GM06990 (cell line): ENCODE measurements around the gene IGSF23.
"Not testable (repeated sequence)": the region's sequence is repeated elsewhere in the genome, so short reads cannot be mapped to it uniquely, and the experiment has no call there.

ENCODE experiments used
- DNase-seq: peaks from one replicate; pipeline ENCODE4 v3.0.0-alpha.2; 2011; ENCODE audit not compliant: insufficient read length; ENCODE audit errors: extremely low read depth
- H3K27me3 ChIP-seq: replicated peaks from 2 replicates; pipeline ENCODE4 v1.6.0; 2011; ENCODE audit warnings: low read length; ENCODE audit not compliant: control insufficient read depth, insufficient read depth
- H3K36me3 ChIP-seq: 2 replicates; pipeline ENCODE4 v1.5.1; 2011; ENCODE audit warnings: low read length; ENCODE audit not compliant: control insufficient read depth, insufficient read depth
- H3K4me3 ChIP-seq: replicated peaks from 2 replicates; pipeline ENCODE4 v1.5.1; 2011; ENCODE audit warnings: low read depth, mild to moderate bottlenecking, control low read depth, low read length
- TF ChIP-seq, protein P1 (sequence below): IDR thresholded peaks from 2 replicates; pipeline ENCODE4 v1.5.1; 2011; ENCODE audit warnings: low read length, control low read depth, mild to moderate bottlenecking, inconsistent platforms; ENCODE audit not compliant: insufficient read depth, poor library complexity, severe bottlenecking

The IGSF23 gene

DNA sequence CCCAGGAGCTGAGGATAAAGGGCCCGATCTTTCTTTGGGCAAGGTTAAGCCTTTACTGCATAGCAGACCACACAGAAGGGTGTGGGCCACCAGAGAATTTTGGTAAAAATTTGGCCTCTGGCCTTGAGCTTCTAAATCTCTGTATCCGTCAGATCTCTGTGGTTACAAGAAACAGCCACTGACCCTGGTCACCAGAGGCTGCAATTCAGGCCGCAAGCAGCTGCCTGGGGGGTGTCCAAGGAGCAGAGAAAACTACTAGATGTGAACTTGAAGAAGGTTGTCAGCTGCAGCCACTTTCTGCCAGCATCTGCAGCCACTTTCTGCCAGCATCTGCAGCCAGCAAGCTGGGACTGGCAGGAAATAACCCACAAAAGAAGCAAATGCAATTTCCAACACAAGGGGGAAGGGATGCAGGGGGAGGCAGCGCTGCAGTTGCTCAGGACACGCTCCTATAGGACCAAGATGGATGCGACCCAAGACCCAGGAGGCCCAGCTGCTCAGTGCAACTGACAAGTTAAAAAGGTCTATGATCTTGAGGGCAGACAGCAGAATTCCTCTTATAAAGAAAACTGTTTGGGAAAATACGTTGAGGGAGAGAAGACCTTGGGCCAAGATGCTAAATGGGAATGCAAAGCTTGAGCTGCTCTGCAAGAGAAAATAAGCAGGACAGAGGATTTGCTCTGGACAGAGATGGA lies 49.5 kb downstream of the IGSF23 start:
- H3K36me3 ChIP-seq = no peaks in the 10 kb centered on the region; the same call in 1 of the 2 replicates
- no peak overlapping the region for H3K4me3 ChIP-seq
- H3K27me3 ChIP-seq = no peaks in the 10 kb centered on the region
- no peak for DNase-seq
- TF ChIP-seq, protein P1, sequence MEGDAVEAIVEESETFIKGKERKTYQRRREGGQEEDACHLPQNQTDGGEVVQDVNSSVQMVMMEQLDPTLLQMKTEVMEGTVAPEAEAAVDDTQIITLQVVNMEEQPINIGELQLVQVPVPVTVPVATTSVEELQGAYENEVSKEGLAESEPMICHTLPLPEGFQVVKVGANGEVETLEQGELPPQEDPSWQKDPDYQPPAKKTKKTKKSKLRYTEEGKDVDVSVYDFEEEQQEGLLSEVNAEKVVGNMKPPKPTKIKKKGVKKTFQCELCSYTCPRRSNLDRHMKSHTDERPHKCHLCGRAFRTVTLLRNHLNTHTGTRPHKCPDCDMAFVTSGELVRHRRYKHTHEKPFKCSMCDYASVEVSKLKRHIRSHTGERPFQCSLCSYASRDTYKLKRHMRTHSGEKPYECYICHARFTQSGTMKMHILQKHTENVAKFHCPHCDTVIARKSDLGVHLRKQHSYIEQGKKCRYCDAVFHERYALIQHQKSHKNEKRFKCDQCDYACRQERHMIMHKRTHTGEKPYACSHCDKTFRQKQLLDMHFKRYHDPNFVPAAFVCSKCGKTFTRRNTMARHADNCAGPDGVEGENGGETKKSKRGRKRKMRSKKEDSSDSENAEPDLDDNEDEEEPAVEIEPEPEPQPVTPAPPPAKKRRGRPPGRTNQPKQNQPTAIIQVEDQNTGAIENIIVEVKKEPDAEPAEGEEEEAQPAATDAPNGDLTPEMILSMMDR = no peak

DNA sequence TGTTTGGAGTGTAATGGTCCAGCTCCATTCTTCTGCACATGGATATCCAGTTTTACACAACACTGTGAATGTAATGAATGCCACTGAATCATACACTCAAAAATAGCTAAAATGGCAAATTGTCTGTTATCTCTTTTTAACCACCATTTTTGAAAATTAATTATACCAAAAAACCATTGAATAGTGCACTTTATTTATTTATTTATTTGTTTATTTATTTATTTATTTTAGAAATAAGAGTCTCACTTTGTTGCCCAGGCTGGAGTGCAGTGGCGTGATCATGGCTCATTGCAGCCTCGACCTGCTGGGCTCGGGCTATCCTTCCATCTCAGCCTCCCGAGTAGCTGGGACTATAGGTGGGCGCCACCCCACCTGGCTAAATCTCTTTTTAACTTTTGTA lies 50.6 kb downstream of the IGSF23 start:
- DNase-seq = no peak
- TF ChIP-seq, protein P1 = no peak
- Histone ChIP-seq H3K36me3 (no peaks in the 10 kb centered on the region; the same call in 1 of the 2 replicates), H3K4me3 (no peak overlapping the region), H3K27me3 (no peaks in the 10 kb centered on the region)

DNA sequence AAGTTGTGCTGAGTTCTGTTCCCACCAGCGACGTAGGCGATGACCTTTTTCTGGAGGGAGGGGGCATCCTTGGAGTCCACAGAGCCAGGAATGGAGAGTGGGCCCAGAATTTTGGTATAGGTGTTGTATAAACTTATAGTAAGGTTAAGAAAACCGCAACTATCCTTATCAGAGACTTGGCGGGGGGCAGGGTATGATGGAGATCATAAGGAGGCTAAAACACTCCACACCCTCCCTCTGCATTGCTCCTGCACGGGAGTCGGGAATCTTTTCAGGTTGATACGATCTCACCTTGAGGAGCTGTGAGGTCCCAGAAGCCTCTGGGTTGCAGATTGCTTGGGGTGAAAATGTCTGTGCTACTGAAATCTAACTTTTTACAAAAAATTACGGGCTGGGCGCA lies 51.6 kb downstream of the IGSF23 start:
- Histone ChIP-seq H3K36me3 (no peaks in the 10 kb centered on the region; the same call in 1 of the 2 replicates), H3K4me3 (no peak overlapping the region), H3K27me3 (no peaks in the 10 kb centered on the region)
- no peak for DNase-seq
- TF ChIP-seq, protein P1 = no peak

DNA sequence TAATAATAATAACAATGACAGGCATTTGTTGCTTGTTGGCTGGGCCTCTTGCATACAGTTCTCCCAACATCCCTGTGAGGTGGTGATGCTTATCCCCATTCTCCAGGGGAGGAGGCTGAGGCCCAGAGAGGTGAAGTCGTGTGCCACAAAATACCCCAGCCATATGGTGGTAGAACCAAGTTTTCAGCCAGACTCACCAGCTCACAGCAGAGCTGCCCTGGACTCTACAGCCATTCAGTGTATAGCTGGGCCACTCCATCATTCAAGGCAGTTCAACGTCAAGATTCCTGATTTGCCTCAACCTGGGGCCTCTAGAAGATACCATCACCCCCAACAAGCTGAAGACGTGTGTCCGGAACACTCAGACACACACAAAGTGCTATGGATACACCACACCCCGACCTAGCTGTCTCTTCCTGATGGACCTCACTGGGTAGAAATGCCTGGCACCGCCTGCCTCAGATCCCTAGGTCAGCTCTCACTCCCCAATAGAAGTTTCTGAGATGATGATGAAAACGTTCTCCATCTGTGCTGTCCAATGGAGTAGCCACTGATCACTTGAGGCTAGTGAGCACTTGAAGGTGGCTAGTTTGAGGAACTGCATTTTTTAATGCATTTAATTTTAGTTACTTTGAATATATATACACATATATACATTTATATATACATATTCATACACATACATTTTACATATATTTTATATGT lies 53.6 kb downstream of the IGSF23 start:
- H3K36me3 ChIP-seq = no peaks in the 10 kb centered on the region; the same call in 1 of the 2 replicates
- H3K27me3 ChIP-seq = no peaks in the 10 kb centered on the region
- no peak for DNase-seq
- TF ChIP-seq, protein P1 = no peak
- H3K4me3 ChIP-seq = no peak overlapping the region

DNA sequence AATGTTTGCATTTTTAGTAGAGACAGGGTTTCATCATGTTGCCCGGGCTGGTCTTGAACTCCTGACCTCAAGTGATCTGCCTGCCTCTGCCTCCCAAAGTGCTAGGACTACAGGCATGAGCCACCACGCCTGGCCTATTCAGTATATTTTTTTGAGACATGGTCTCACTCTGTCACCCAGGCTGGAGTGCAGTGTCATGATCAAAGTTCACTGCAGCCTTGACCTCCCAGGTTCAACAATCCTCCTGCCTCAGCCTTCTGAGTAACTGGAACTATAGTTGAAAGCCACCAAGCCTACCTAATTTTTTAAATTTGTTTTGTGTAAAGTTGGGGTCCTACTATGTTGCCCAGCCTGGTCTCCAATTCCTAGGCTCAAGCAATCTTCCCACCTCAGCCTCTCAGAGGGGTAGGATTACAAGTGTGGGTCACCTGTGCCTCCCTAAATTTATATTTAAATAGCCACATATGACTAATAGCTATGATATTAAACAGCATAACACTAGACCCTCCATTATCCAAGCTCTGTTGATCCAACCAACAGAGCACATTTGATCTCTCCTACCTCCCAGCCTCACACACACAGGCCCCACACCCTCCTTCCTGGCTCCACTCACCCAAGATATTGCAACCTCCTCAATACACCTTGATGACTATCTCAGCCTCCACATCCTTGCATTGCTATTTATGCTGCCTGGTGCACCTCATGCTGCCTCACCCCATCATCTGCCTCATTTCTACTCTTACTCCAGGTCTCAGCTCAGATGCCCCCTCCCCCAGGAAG lies 55.8 kb downstream of the IGSF23 start:
- TF ChIP-seq, protein P1 = no peak
- DNase-seq = no peak

DNA sequence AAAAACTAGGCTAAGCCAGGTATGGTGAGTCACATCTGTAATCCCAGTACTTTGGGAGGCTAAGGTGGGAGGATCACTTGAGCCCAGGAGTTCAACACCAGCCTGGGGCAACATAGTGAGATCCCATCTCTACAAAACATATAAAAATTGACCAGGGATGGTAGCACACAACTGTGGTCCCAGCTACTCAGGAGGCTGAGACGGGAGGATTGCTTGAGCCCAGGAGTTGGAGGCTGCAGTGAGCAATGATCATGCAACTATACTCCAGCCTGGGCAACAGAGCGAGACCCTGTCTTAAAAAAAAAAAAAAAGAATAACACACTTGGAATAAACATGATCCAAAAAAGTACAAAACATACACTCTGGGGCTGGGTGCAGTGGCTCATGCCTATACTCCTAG lies 56.7 kb downstream of the IGSF23 start:
- H3K36me3 ChIP-seq, H3K27me3 ChIP-seq, H3K4me3 ChIP-seq, DNase-seq: not testable (repeated sequence)

More for the DNA sequence above, 55.8 kb downstream of the IGSF23 start:
- H3K36me3 ChIP-seq = no peaks in the 10 kb centered on the region
- no peaks in the 10 kb centered on the region for H3K27me3 ChIP-seq
- H3K4me3 ChIP-seq = no peak overlapping the region
